Lung (tissue), 12 donors: ENCODE data around the gene AGPAT3. TPM values are rescaled to one million over a fixed set of nuclear protein-coding genes. Genes with fewer than 3 reads are reported as not detected.

Source experiments
- ATAC-seq: fragments of 200-7000 bp; cut with Tn5 transposase; one replicate; pipeline ENCODE4 v1.9.1; 2020; ENCODE audit warnings: moderate number of reproducible peaks; ENCODE audit not compliant: insufficient read depth, low FRiP score
- DNase-seq, 3 donors: peaks; one replicate each; pipeline ENCODE4 v3.0.0-alpha.2; 2013 to 2017
- H3K27ac ChIP-seq, 2 donors: one replicate each; pipeline ENCODE4 v1.5.1; 2013; ENCODE audit warnings: mild to moderate bottlenecking in 2 of 2, moderate library complexity in 2 of 2, control low read depth in 1 of 2, inconsistent platforms in 1 of 2, low read depth in 1 of 2, low read length in 1 of 2
- H3K27me3 ChIP-seq, 3 donors: one replicate each; pipeline ENCODE4 v1.5.1; 2013; ENCODE audit warnings: low read length in 2 of 3; ENCODE audit not compliant: control insufficient read depth in 3 of 3, insufficient read depth in 3 of 3
- H3K36me3 ChIP-seq, 4 donors: one replicate each; pipeline ENCODE4 v1.5.1; 2013; ENCODE audit warnings: low read length in 4 of 4, mild to moderate bottlenecking in 1 of 4, moderate library complexity in 1 of 4; ENCODE audit not compliant: control insufficient read depth in 4 of 4, insufficient read depth in 4 of 4
- H3K4me1 ChIP-seq, 5 donors: one replicate each; pipeline ENCODE4 v1.5.1; 2013; ENCODE audit warnings: low read length in 5 of 5, mild to moderate bottlenecking in 2 of 5, moderate library complexity in 1 of 5; ENCODE audit not compliant: control insufficient read depth in 5 of 5, insufficient read depth in 5 of 5
- H3K4me3 ChIP-seq: one replicate; pipeline ENCODE4 v1.5.1; 2013; ENCODE audit warnings: mild to moderate bottlenecking, control low read depth, moderate library complexity
- H3K9ac ChIP-seq, 2 donors: one replicate each; pipeline ENCODE4 v1.5.1; 2013; ENCODE audit warnings: low read length in 2 of 2, control low read depth in 1 of 2; ENCODE audit not compliant: insufficient read depth in 1 of 2
- H3K9me3 ChIP-seq, 4 donors: one replicate each; pipeline ENCODE4 v1.5.1; 2013; ENCODE audit warnings: low read length in 3 of 4, mild to moderate bottlenecking in 1 of 4, moderate library complexity in 1 of 4; ENCODE audit not compliant: control insufficient read depth in 4 of 4, insufficient read depth in 3 of 4
- CTCF ChIP-seq: IDR thresholded peaks from 2 replicates; pipeline ENCODE4 v1.5.1; 2012; ENCODE audit warnings: mild to moderate bottlenecking; ENCODE audit errors: control extremely low read depth, extremely low read depth
- WGBS, 2 donors: extraction: QIAGEN DNeasy Blood & Tissue Kit; methylation state at CpG; one replicate each; pipeline ENCODE4 v1.1.7; 2013; 5-methylcytosine and 5-hydroxymethylcytosine counted together
- polyA plus RNA-seq, 2 donors: library from polyadenylated mRNA; stranded (reverse); fragments of 200-250 nt; gene quantifications; one replicate each; pipeline ENCODE4 v1.2.1, GENCODE V29; 2013
- total RNA-seq, 2 donors: library from RNA; depleted of rRNA in 1 of 2; stranded (reverse); fragments of >200 nt in 1 of 2; gene quantifications; one replicate each; pipeline ENCODE4 v1.2.1, GENCODE V29; 2014 to 2021
- donor health status: control.
- donor health status: control.
- donor health status: Bipolar disorder and iron deficiency.
- donor health status: healthy.
- donor health status: DM: yes; HTN: yes; CAD: no.

Gene AGPAT3
- total and polyA plus RNA-seq, 4 donors = 29.4 to 120 (median 43.9) TPM

- TF ChIP-seq CTCF = no peak
- no peaks in the 10 kb centered on the region for H3K9me3 ChIP-seq
- peaks cover 0 to 7% (median 0%) of the 10 kb centered on the region in 5 donors for H3K4me1 ChIP-seq
- DNase-seq (no peak), ATAC-seq (no peak)
- H3K9ac ChIP-seq = no peak overlapping the region
- no peak overlapping the region for H3K4me3 ChIP-seq
- no peaks in the 10 kb centered on the region for H3K27me3 ChIP-seq
- no peak overlapping the region for H3K27ac ChIP-seq
- WGBS, 2 donors = 94 to 96% methylated on average over 25 of the region's 25 CpGs
- peaks cover 0 to 5% (median 1%) of the 10 kb centered on the region in 4 donors for H3K36me3 ChIP-seq
Measured at GRCh38 chr21:43877936-43878575, 13.0 kb downstream of the AGPAT3 start.

DNA sequence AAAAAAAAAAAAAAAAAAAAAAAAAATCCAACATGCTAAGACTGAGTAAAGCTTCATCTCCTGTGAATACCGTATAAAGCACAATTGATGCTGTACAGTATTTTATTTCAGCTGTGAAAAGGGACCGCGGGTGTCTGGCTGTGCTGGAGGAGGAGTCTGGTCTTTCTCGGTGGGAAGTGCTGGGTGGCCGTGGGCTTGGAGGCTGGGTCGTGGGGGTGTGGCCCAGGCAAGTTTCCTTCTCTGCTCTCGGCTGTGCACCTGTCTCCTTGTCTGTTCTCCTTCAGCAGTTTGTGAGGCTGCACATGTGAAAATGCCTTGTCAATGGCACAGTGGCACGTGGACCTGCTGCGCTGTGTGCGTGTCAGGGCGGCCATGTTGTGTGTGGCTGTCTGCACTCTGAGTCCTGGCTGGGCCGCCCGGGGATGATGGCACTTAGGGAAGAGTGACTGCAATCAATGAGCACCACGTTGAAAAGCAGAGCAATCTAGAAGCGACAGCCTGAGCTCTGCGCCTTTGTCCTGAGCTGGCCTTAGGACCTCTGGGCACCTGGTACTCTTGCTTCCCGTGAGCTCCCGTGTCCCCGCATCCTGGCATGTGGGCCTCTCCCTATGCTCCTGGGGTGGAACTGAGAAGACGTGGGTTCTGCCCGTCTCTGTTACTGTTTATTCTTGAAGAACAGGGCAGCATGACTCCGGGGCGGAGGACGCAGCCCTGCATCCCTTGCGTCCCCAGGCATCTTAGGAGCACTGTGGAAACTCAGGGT, 14.5 kb downstream of the AGPAT3 start:
- Histone ChIP-seq H3K27me3 (no peaks in the 10 kb centered on the region), H3K9me3 (no peaks in the 10 kb centered on the region), H3K4me1 (peaks cover 0 to 11% (median 3%) of the 10 kb centered on the region in 5 donors), H3K27ac (peak overlapping the region in 1 of 2 donors; percentile 0), H3K9ac (no peak overlapping the region), H3K4me3 (no peak overlapping the region), H3K36me3 (peaks cover 0 to 5% (median 0%) of the 10 kb centered on the region in 4 donors)
- WGBS, 2 donors = 89 to 91% methylated on average over 25 of the region's 25 CpGs
- no peak for DNase-seq
- no peak for TF ChIP-seq CTCF
- ATAC-seq = no peak

DNA sequence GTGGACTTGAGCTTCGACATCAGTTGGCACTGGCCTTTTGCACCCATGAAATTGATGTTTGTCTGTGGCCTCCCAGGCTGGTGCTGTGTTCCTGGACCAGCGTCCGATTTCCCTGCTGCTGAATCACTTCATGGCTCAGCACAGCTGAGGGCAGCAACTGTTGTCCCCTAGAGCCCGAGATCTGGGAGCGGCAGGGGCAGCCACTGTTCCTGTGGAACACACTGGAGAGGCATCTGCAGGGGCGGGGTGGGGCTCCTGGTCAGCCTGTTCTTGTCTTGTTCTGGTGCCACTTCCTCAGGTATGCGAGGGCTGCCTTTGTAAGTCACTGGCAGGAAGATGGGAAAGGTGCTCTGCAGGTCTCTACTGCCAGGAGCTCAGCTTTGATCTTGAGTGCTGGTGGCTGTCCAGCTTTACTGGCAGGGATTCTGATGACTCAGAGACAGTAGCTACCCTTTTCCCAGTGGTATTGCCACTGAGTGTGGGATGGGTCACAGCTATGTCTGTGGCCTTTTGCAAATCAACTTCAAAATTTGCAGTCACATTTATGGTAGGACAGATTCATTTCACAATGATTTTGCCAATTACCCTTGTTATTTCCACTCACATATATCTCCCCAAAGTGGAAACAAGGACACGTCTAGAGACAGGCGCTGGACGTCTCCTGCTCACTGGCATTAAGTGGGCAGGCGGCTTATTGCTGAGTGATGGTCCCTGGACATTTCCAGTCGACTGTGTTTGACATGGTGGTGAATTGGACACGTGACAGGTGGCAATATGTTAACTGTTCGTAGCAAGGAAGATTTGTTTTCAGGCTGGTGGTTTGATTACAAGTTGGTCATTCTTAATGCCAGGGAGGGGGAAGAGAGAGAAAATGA, 15.3 kb downstream of the AGPAT3 start:
- Histone ChIP-seq H3K27ac (peak overlapping the region in 1 of 2 donors; percentile 0), H3K9ac (no peak overlapping the region), H3K27me3 (no peaks in the 10 kb centered on the region), H3K36me3 (peaks cover 0 to 5% (median 0%) of the 10 kb centered on the region in 4 donors), H3K9me3 (no peaks in the 10 kb centered on the region), H3K4me3 (no peak overlapping the region), H3K4me1 (peaks cover 0 to 17% (median 8%) of the 10 kb centered on the region in 5 donors)
- TF ChIP-seq CTCF = no peak
- 68 to 86% methylated on average over 14 of the region's 14 CpGs for WGBS, 2 donors
- ATAC-seq (peak; percentile 53), DNase-seq (no peak)
